Measurements from ENCODE around the gene PRDM16. TPM values are rescaled to one million over a fixed set of nuclear protein-coding genes. Genes with fewer than 3 reads are reported as not detected.

PRDM16 gene
- total and polyA plus RNA-seq, 2 experiments from 2014 or later: 41.8 to 55.8 TPM

DNA sequence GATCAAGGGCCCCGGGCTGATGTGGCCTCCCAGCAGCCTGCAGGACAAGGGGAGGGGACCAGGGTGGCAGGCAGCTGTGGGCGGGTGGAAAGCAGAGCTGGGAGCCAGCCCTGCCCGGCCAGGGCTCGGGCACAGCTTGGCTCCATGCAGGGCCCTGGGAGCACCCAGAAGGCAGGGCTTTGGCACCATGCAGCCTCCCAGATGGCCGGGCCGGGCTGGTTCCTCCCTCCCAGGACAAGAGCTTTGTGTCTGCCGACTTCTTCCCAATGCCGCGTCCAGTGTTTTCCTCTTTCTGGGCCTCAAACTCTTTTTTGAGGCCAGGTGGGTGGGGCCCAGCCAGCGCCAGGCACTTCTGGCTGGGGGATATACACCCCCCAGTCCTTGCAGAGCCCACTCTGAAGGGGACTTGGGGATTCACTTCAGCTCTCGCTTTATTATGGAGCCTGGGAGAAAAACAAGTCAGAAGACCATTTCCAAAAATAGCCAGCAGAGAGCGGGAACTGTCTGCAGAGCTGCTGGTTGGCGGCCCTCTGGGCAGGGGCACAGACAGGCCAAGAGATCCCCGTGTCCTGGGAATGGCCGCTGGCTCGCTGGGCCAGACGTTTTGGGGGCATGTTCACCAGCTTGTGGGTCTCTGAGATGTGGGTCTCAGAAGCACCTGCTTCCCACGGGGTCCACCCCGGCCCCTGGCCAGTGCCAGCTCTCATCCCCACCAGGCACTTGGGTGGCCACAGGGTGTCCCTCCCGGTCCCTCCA lies 281.7 kb downstream of the PRDM16 start:
- H3K36me3 ChIP-seq: no peaks in the 10 kb centered on the region
- peak in 1 of 2 donors; percentile 72 for DNase-seq (ENCODE audit: low read depth in 1 of 2, low spot score in 1 of 2)
- no peaks in the 10 kb centered on the region for H3K27me3 ChIP-seq
- no peak overlapping the region for H3K4me3 ChIP-seq
- H3K9me3 ChIP-seq (ENCODE audit: low read depth): no peaks in the 10 kb centered on the region
- peak overlapping the region; percentile 99 for H3K27ac ChIP-seq
- TF ChIP-seq, protein P1, sequence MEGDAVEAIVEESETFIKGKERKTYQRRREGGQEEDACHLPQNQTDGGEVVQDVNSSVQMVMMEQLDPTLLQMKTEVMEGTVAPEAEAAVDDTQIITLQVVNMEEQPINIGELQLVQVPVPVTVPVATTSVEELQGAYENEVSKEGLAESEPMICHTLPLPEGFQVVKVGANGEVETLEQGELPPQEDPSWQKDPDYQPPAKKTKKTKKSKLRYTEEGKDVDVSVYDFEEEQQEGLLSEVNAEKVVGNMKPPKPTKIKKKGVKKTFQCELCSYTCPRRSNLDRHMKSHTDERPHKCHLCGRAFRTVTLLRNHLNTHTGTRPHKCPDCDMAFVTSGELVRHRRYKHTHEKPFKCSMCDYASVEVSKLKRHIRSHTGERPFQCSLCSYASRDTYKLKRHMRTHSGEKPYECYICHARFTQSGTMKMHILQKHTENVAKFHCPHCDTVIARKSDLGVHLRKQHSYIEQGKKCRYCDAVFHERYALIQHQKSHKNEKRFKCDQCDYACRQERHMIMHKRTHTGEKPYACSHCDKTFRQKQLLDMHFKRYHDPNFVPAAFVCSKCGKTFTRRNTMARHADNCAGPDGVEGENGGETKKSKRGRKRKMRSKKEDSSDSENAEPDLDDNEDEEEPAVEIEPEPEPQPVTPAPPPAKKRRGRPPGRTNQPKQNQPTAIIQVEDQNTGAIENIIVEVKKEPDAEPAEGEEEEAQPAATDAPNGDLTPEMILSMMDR (IDR thresholded peaks at IDR 0.05; ENCODE audit: low read depth, low read length): no peak
- H3K4me1 ChIP-seq (ENCODE audit: low read depth): peaks cover 86% of the 10 kb centered on the region

DNA sequence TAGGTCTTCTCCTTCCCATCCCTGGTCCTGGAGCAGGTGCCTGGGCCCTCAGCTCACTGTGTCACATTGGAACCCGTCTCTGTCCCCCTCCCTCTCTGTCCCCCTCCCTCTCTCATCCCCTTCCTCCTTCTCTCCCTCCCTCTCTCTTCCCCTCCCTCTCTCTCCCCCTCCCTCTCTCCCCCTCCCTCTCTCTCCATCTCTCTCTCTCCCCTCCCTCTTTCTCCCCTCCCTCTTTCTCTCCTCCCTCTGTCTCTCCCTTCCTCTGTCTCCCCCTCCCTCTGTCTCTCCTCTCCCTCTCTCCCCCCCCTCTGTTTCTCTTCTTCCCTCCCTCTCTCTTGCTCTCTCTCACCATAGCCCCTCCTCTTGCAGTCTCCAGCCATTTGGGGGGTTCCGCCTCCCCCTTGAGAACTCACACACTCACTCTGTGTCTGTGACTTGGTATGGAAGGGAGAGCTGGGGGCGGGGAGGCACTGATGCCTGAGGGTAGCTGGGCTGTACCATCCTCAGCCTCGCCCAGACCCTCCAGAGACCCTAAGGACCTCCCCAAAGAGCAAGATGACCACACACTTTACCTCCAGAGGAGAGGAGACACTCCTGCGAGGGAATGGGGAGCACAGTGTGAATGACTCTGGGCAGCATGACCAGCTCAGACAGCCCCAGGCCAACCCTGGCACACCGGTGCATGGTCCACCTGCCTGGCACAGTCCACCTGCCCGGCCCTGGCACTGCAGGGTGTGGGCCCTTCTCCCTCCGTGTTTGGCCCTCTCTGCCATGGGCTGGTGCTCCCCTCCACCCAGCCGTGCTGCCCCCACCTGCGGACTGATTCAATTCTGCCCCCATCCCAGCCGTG lies 282.7 kb downstream of the PRDM16 start:
- Histone ChIP-seq H3K27me3 (no peaks in the 10 kb centered on the region), H3K27ac (peak overlapping the region; percentile 99), H3K4me3 (no peak overlapping the region)

GRCh38 chr1:3352299-3352951 lies 283.4 kb downstream of the PRDM16 start:
- H3K4me3 ChIP-seq: no peak overlapping the region
- no peaks in the 10 kb centered on the region for H3K9me3 ChIP-seq (ENCODE audit: low read depth)
- peak overlapping the region; percentile 99 for H3K27ac ChIP-seq
- no peaks in the 10 kb centered on the region for H3K27me3 ChIP-seq
- no peaks in the 10 kb centered on the region for H3K36me3 ChIP-seq
- TF ChIP-seq, protein P1 (IDR thresholded peaks at IDR 0.05; ENCODE audit: low read depth, low read length): no peak
- H3K4me1 ChIP-seq (ENCODE audit: low read depth): peaks cover 87% of the 10 kb centered on the region
- peak; percentile 65 to 77 for DNase-seq (ENCODE audit: low read depth in 1 of 2, low spot score in 1 of 2)

More for the DNA sequence above, 282.7 kb downstream of the PRDM16 start:
- Histone ChIP-seq H3K4me1 (ENCODE audit: low read depth) (peaks cover 86% of the 10 kb centered on the region), H3K9me3 (ENCODE audit: low read depth) (no peaks in the 10 kb centered on the region), H3K36me3 (no peaks in the 10 kb centered on the region)
- DNase-seq (ENCODE audit: low read depth in 1 of 2, low spot score in 1 of 2): no peak
- TF ChIP-seq, protein P1 (IDR thresholded peaks at IDR 0.05; ENCODE audit: low read depth, low read length): no peak

DNA sequence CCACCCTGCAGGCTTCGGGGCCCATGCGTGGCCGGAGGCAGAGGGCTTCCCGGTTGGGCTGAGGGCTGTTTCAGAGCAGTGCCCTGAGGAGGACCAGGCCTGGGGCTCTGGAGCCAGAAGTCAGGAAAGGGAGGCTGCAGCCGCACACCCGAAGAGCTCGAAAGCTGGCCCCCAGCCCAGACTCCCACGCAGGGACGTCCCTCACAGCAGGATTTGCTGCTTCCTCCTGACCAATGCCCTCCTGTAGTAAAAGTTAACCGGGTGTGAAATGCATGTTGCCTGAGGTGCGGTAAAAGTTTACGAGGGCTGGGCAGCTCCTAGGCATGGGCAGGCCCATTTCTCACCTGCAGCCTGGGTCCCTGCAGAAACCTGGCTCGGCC lies 283.9 kb downstream of the PRDM16 start:
- Histone ChIP-seq H3K4me3 (no peak overlapping the region), H3K4me1 (ENCODE audit: low read depth) (peaks cover 82% of the 10 kb centered on the region), H3K36me3 (no peaks in the 10 kb centered on the region), H3K9me3 (ENCODE audit: low read depth) (no peaks in the 10 kb centered on the region), H3K27me3 (no peaks in the 10 kb centered on the region), H3K27ac (peak overlapping the region; percentile 99)
- TF ChIP-seq, protein P1 (IDR thresholded peaks at IDR 0.05; ENCODE audit: low read depth, low read length): no peak
- DNase-seq (ENCODE audit: low read depth in 1 of 2, low spot score in 1 of 2): peak in 1 of 2 donors; percentile 77

- DNase-seq (ENCODE audit: low read depth in 1 of 2, low spot score in 1 of 2): no peak
- H3K4me3 ChIP-seq: no peak overlapping the region
- H3K9me3 ChIP-seq (ENCODE audit: low read depth): no peaks in the 10 kb centered on the region
- TF ChIP-seq, protein P1 (IDR thresholded peaks at IDR 0.05; ENCODE audit: low read depth, low read length): no peak
- H3K4me1 ChIP-seq (ENCODE audit: low read depth): peaks cover 72% of the 10 kb centered on the region
- H3K27me3 ChIP-seq: no peaks in the 10 kb centered on the region
- peak overlapping the region; percentile 99 for H3K27ac ChIP-seq
- no peaks in the 10 kb centered on the region for H3K36me3 ChIP-seq
These were observed 284.9 kb downstream of the PRDM16 start for GRCh38 chr1:3353876-3354275.

Measured in cardiac muscle cell (in vitro differentiated cells and primary cell).